ENCODE results near the gene DEGS1. TPM values are rescaled to one million over a fixed set of nuclear protein-coding genes. Genes with fewer than 3 reads are reported as not detected.

The DEGS1 gene
- total and polyA plus RNA-seq, 10 of the 15 experiments (the other 5 are each of a cell fraction or from before 2014, with no cell fraction given), result 16.5 to 133 (median 46.0) TPM

DNA sequence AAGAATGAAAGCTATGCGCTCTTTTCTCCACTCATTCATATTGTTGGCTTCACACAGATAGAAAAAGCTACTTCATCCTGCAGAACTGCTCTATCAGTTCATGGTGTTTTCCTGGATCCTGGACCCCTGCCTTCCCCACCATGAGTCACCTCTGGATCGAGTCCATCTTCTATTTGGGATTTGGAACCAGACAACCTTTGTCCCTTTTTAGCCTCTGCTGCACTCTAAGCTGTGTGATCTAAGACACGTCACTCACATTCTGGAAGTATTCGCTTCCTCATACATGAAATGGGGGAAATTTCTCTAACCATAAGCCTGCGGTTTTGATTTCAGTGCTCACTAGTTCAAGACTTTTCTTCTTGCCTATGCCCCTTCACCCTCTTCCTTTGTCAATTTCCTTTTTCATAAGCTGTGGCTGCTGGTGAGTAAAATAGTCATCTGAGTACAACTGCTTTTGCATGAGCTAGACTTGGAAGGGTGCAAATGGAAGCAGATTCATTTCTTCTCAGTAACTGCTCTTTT, 14.1 kb upstream of the DEGS1 start:
- Histone ChIP-seq H4K20me1 (ENCODE audit: control insufficient read depth, insufficient read depth) (no peaks in the 10 kb centered on the region), H3K27ac (ENCODE audit: control insufficient read depth, insufficient read depth) (no peak overlapping the region), H3K36me3 (ENCODE audit: control insufficient read depth in 2 of 2, insufficient read depth in 2 of 2, low read length in 1 of 2) (no peaks in the 10 kb centered on the region), H2AFZ (ENCODE audit: control insufficient read depth, low read depth, low read length) (no peak overlapping the region), H3K9ac (ENCODE audit: control insufficient read depth, insufficient read depth, low read length) (no peak overlapping the region), H3K27me3 (replicated peaks in 1 of 2; ENCODE audit: control insufficient read depth in 2 of 2, insufficient read depth in 2 of 2, low read length in 1 of 2) (no peaks in the 10 kb centered on the region), H3K9me3 (replicated peaks; ENCODE audit: control insufficient read depth, insufficient read depth, low read length) (peaks cover 3% of the 10 kb centered on the region; the same call in 2 of the 3 replicates), H3K4me2 (ENCODE audit: control insufficient read depth, insufficient read depth) (peak overlapping the region; percentile 24), H3K4me3 (no peak overlapping the region), H3K4me1 (ENCODE audit: control insufficient read depth, insufficient read depth, low read length) (peaks cover 13% of the 10 kb centered on the region), H3K79me2 (ENCODE audit: control insufficient read depth, insufficient read depth, low read length) (no peaks in the 10 kb centered on the region)
- RAD21 ChIA-PET (ENCODE audit: unreplicated experiment), result interaction anchor here (0.9 to 1.9 kb wide), 6 partner anchors 13 to 288 kb away, joined by 3 to 8 read pairs (median 4); partner anchors contain the start of gene DEGS1
- BruUV-seq (replicated peaks), result no TSS peak
- intact Hi-C loops (cut with micrococcal nuclease; ENCODE audit: unreplicated experiment), result loop anchor here (1.0 kb wide), 1 partner anchor 13 kb away; no protein-coding TSS in a partner anchor
- FAIRE-seq, result peak; percentile 61
- in situ Hi-C loops (cut with MboI), result no loop called here
- POLR2A ChIA-PET, result interaction anchor here (0.6 to 1.8 kb wide), 7 partner anchors 11 to 208 kb away, joined by 3 to 16 read pairs (median 3); partner anchors contain the start of gene DEGS1
- CTCF ChIA-PET, result interaction anchor here (0.6 to 2.1 kb wide), 9 partner anchors 10 to 164 kb away, joined by 3 to 13 read pairs (median 4); partner anchors contain the start of genes DEGS1 and NVL
- 20% methylated on average over 5 of the region's 5 CpGs for WGBS (ENCODE audit: insufficient coverage, insufficient replicate concordance, low lambda C conversion rate, missing lambda C conversion rate)
- DNase-seq (ENCODE audit: low read depth, low spot score), result peak; percentile 90
- peak; percentile 95 for ATAC-seq
- SMC1A ChIA-PET (ENCODE audit: uncharacterized antibody, unreplicated experiment), result interaction anchor here (0.8 to 2.6 kb wide), 13 partner anchors 10 to 165 kb away, joined by 3 to 14 read pairs (median 5); partner anchors contain the start of gene DEGS1
- TF ChIP-seq NR2F1 (conservative IDR thresholded peaks at IDR 0.05) (peak; percentile 78), EED (IDR thresholded peaks at IDR 0.05; ENCODE audit: low read depth) (peak; percentile 91), ESRRA (IDR thresholded peaks at IDR 0.05; ENCODE audit: low read length) (no peak), RB1 (IDR thresholded peaks at IDR 0.05; ENCODE audit: borderline replicate concordance) (no peak), JUND (IDR thresholded peaks at IDR 0.05; ENCODE audit: low read depth, low read length) (no peak), RBBP5 (conservative IDR thresholded peaks at IDR 0.05) (no peak), TARDBP (IDR thresholded peaks at IDR 0.05; ENCODE audit: borderline replicate concordance) (no peak), SREBF2 (IDR thresholded peaks at IDR 0.05; ENCODE audit: low read length) (no peak), CEBPZ (IDR thresholded peaks at IDR 0.05; ENCODE audit: low read depth, low read length) (no peak), STAT3 (IDR thresholded peaks at IDR 0.05; ENCODE audit: low read depth, low read length) (0 out of 2 replicates have a peak, but pooled peaks have one; percentile 22), SUPT20H (IDR thresholded peaks at IDR 0.05; ENCODE audit: borderline replicate concordance, control insufficient read depth, low read depth, low read length) (no peak), POLR2AphosphoS5 (IDR thresholded peaks at IDR 0.05; ENCODE audit: low read length) (no peak), IKZF1 (conservative IDR thresholded peaks at IDR 0.05) (peak; percentile 92), ZBTB33 (IDR thresholded peaks at IDR 0.05) (no peak), RFX5 (IDR thresholded peaks at IDR 0.05; ENCODE audit: low read depth, low read length) (no peak), ATF3 (IDR thresholded peaks at IDR 0.05; ENCODE audit: borderline replicate concordance, extremely low read depth, low read depth, low read length) (no peak), FOS (IDR thresholded peaks at IDR 0.05; ENCODE audit: borderline replicate concordance, extremely low read depth, insufficient read length) (no peak), NFXL1 (IDR thresholded peaks at IDR 0.05; ENCODE audit: borderline replicate concordance) (no peak), PML (IDR thresholded peaks at IDR 0.05; ENCODE audit: low read length) (0 out of 2 replicates have a peak, but pooled peaks have one; percentile 42), ZNF384 (IDR thresholded peaks at IDR 0.05; ENCODE audit: borderline replicate concordance, low read depth, low read length) (no peak), WRNIP1 (IDR thresholded peaks at IDR 0.05; ENCODE audit: borderline replicate concordance, low read depth, low read length) (no peak)
